Endothelial cell of umbilical vein (primary cell): ENCODE measurements around the gene MSL2.

ENCODE experiments used
- CTCF ChIP-seq, 2 donors: IDR thresholded peaks; 1 replicate in 1 of 2; 2 replicates in 1 of 2; pipeline ENCODE4 v1.5.1; 2011; ENCODE audit warnings: low read length in 2 of 2, mild to moderate bottlenecking in 2 of 2, moderate library complexity in 2 of 2, control low read depth in 1 of 2, inconsistent platforms in 1 of 2, low read depth in 1 of 2; ENCODE audit not compliant: insufficient read depth in 1 of 2; ENCODE audit errors: extremely low read depth in 1 of 2
- FOS ChIP-seq: IDR thresholded peaks from 2 replicates; pipeline ENCODE4 v1.6.1; 2011; ENCODE audit warnings: mild to moderate bottlenecking, low read length, moderate library complexity, borderline replicate concordance; ENCODE audit not compliant: insufficient read depth
- JUN ChIP-seq: IDR thresholded peaks from 2 replicates; pipeline ENCODE4 v1.6.1; 2011; ENCODE audit warnings: borderline replicate concordance, low read depth; ENCODE audit not compliant: insufficient read length, insufficient read depth
- MAX ChIP-seq: IDR thresholded peaks from 2 replicates; pipeline ENCODE4 v1.6.1; 2011; ENCODE audit not compliant: insufficient read depth, insufficient read length
- POLR2A ChIP-seq: IDR thresholded peaks from 2 replicates; pipeline ENCODE4 v1.6.1; 2012; ENCODE audit warnings: low read depth, mild to moderate bottlenecking, control low read depth, low read length

- TF ChIP-seq CTCF (IDR thresholded peaks at IDR 0.05; ENCODE audit: extremely low read depth in 1 of 2, insufficient read depth in 1 of 2, low read depth in 1 of 2, low read length in 2 of 2), result no peak
- no peak for TF ChIP-seq MAX
- TF ChIP-seq POLR2A, result no peak
- peak; percentile 35 for TF ChIP-seq JUN
- peak; percentile 49 for TF ChIP-seq FOS
These were observed 90.0 kb downstream of the MSL2 start for GRCh38 chr3:136106101-136106500.
